GM15510 (cell line): ENCODE data around the gene MMEL1.
A peak's percentile ranks its signal among the peaks of the same experiment; 100 is the strongest.

ENCODE experiments used
- POLR2A ChIP-seq: IDR thresholded peaks from 3 replicates; pipeline ENCODE4 v1.6.1; 2011; ENCODE audit warnings: borderline replicate concordance; ENCODE audit not compliant: insufficient read length; ENCODE audit errors: extremely low read depth

MMEL1 gene

GRCh38 chr1:2632561-2633361 lies at the start of gene MMEL1:
MMEL1 (minus strand) TSS chr1:2633016; CDS start chr1:2629484, 3,532 bp downstream.
- no peak for TF ChIP-seq POLR2A

GRCh38 chr1:2650967-2651645 lies 18.3 kb upstream of the MMEL1 start:
- no peak for TF ChIP-seq POLR2A

GRCh38 chr1:2646837-2647236 lies 14.0 kb upstream of the MMEL1 start:
- TF ChIP-seq POLR2A: no peak

- no peak for TF ChIP-seq POLR2A
These were observed 13.0 kb upstream of the MMEL1 start for GRCh38 chr1:2645776-2646175.

GRCh38 chr1:2645143-2645542 lies 12.3 kb upstream of the MMEL1 start:
- no peak for TF ChIP-seq POLR2A

- no peak for TF ChIP-seq POLR2A
These were observed 11.8 kb upstream of the MMEL1 start for GRCh38 chr1:2644591-2645101.

- no peak for TF ChIP-seq POLR2A
These were observed 11.4 kb upstream of the MMEL1 start for GRCh38 chr1:2644171-2644570.

GRCh38 chr1:2643414-2644077 lies 10.7 kb upstream of the MMEL1 start:
- no peak for TF ChIP-seq POLR2A

GRCh38 chr1:2642560-2643413 lies 10.0 kb upstream of the MMEL1 start:
- TF ChIP-seq POLR2A: peak; percentile 83

- no peak for TF ChIP-seq POLR2A
These were observed 9.3 kb upstream of the MMEL1 start for GRCh38 chr1:2642131-2642559.

GRCh38 chr1:2641381-2642130 lies 8.7 kb upstream of the MMEL1 start:
- TF ChIP-seq POLR2A: no peak

GRCh38 chr1:2640626-2641025 lies 7.8 kb upstream of the MMEL1 start:
- TF ChIP-seq POLR2A: no peak

GRCh38 chr1:2639607-2640521 lies 7.0 kb upstream of the MMEL1 start:
- no peak for TF ChIP-seq POLR2A
